Stomach (tissue), 9 donors: ENCODE measurements around the gene LRP1B. TPM values are rescaled to one million over a fixed set of nuclear protein-coding genes. Genes with fewer than 3 reads are reported as not detected.

Experiments
- DNase-seq, 2 donors: peaks; one replicate each; pipeline versions ENCODE4 v3.0.0 to v3.0.0-alpha.2; 2013 to 2019
- H3K27ac ChIP-seq, 5 donors: fragments of 200-600 bp in 4 of 5; sonication (generic) in 4 of 5; one replicate each; pipeline ENCODE4 v1.5.1; 2013 to 2019; ENCODE audit warnings: mild to moderate bottlenecking in 1 of 5, moderate library complexity in 1 of 5
- H3K27me3 ChIP-seq, 3 donors: fragments of 200-600 bp; sonication (generic); one replicate each; pipeline ENCODE4 v1.5.1; 2017 to 2019; ENCODE audit warnings: mixed run types in 1 of 3
- H3K36me3 ChIP-seq, 4 donors: fragments of 200-600 bp; sonication (generic); 1 replicate in 3 of 4; 2 replicates in 1 of 4; pipeline ENCODE4 v1.5.1; 2016 to 2019
- H3K4me1 ChIP-seq, 4 donors: fragments of 200-600 bp; sonication (generic); one replicate each; pipeline ENCODE4 v1.5.1; 2016 to 2019
- H3K4me3 ChIP-seq, 4 donors: fragments of 200-600 bp; sonication (generic) in 3 of 4; one replicate each; pipeline ENCODE4 v1.5.1; 2016 to 2019; ENCODE audit warnings: mild to moderate bottlenecking in 1 of 4
- H3K9me3 ChIP-seq, 4 donors: fragments of 200-600 bp; sonication (generic); one replicate each; pipeline ENCODE4 v1.5.1; 2016 to 2019
- EP300 ChIP-seq: sonication (generic); formaldehyde crosslinking; IDR thresholded peaks from one replicate; pipeline ENCODE4 v1.6.1; 2017; ENCODE audit warnings: antibody characterized with exemption
- POLR2A ChIP-seq, 4 donors: fragments of 450-650 bp; IDR thresholded peaks; one replicate each; pipeline ENCODE4 v1.6.1; 2016; ENCODE audit warnings: antibody characterized with exemption in 4 of 4, control low read depth in 2 of 4, mild to moderate bottlenecking in 1 of 4, moderate library complexity in 1 of 4
- POLR2AphosphoS5 ChIP-seq, 3 donors: sonication (generic); formaldehyde crosslinking; IDR thresholded peaks; one replicate each; pipeline ENCODE4 v1.6.1; 2016; ENCODE audit warnings: antibody characterized with exemption in 3 of 3
- WGBS, 5 donors: extraction: QIAGEN DNeasy Blood & Tissue Kit in 3 of 5; methylation state at CpG; one replicate each; pipeline versions ENCODE4 v1.1.5 to v1.1.7; 2013 to 2018; 5-methylcytosine and 5-hydroxymethylcytosine counted together
- intact Hi-C: fragments of 100-400 bp; cut with DNase I; formaldehyde crosslinking; loops from one replicate; pipeline ENCODE4 v1.15.1; 2023; ENCODE audit warnings: low total_unique reads
- polyA plus RNA-seq, 3 donors: library from polyadenylated mRNA; stranded (reverse); fragments of 200-250 nt; gene quantifications; one replicate each; pipeline ENCODE4 v1.2.3, GENCODE V29; 2013
- total RNA-seq, 5 donors: library from RNA; depleted of rRNA; stranded (reverse); fragments of >200 nt; gene quantifications; one replicate each; pipeline versions ENCODE4 v1.1.0 to v1.2.3, GENCODE V29; 2014 to 2016
- TF ChIP-seq, protein P1 (sequence below), 7 experiments: fragments of 450-650 bp in 4 of 7; fragments of 200-600 bp in 3 of 7; sonication (generic) in 3 of 7; IDR thresholded peaks; one replicate each; pipeline ENCODE4 v1.5.1; 2016 to 2019; ENCODE audit warnings: antibody characterized with exemption in 7 of 7, control low read depth in 2 of 7, mild to moderate bottlenecking in 1 of 7
- donor health status: healthy with polysubstance abuse.
- donor health status: Bipolar disorder and iron deficiency.
- donor health status: healthy.

The LRP1B gene
- total and polyA plus RNA-seq, 8 donors, result under 0.01 to 9.0 (median 0.38) TPM

DNA sequence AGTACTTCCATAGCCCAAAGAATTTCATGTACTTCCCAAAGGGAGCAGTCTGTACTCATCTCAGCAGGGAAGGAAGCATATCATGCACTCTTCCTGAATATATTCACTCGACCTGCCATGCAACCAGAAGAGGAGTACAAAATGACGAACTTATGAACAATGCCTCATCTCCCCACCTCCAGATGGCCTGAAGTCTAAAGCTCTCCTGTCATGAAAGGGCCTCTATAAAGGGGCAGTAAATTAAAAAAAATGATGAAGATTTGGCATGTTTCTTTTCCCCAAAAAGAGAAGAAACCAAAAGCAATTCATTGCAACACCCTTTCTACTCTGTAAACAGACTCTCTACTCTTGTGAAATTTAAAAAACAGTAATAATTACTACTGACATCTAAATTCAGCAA is 1601.1 kb downstream of the LRP1B start:
- TF ChIP-seq, protein P1, sequence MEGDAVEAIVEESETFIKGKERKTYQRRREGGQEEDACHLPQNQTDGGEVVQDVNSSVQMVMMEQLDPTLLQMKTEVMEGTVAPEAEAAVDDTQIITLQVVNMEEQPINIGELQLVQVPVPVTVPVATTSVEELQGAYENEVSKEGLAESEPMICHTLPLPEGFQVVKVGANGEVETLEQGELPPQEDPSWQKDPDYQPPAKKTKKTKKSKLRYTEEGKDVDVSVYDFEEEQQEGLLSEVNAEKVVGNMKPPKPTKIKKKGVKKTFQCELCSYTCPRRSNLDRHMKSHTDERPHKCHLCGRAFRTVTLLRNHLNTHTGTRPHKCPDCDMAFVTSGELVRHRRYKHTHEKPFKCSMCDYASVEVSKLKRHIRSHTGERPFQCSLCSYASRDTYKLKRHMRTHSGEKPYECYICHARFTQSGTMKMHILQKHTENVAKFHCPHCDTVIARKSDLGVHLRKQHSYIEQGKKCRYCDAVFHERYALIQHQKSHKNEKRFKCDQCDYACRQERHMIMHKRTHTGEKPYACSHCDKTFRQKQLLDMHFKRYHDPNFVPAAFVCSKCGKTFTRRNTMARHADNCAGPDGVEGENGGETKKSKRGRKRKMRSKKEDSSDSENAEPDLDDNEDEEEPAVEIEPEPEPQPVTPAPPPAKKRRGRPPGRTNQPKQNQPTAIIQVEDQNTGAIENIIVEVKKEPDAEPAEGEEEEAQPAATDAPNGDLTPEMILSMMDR (IDR thresholded peaks at IDR 0.05), result no peak
- no peak for TF ChIP-seq POLR2AphosphoS5 (IDR thresholded peaks at IDR 0.05)
- no peak for TF ChIP-seq POLR2A (IDR thresholded peaks at IDR 0.05)
- no peak for TF ChIP-seq EP300
- no peak overlapping the region for H3K4me3 ChIP-seq
- H3K4me1 ChIP-seq, result peaks cover 0 to 9% (median 3%) of the 10 kb centered on the region in 4 donors
- intact Hi-C loops, result no loop called here
- 71 to 82% (median 80%) methylated on average over 2 of the region's 2 CpGs for WGBS, 5 donors
- H3K9me3 ChIP-seq, result no peaks in the 10 kb centered on the region
- no peak for DNase-seq
- no peak overlapping the region for H3K27ac ChIP-seq
- H3K27me3 ChIP-seq, result no peaks in the 10 kb centered on the region
- no peaks in the 10 kb centered on the region for H3K36me3 ChIP-seq

DNA sequence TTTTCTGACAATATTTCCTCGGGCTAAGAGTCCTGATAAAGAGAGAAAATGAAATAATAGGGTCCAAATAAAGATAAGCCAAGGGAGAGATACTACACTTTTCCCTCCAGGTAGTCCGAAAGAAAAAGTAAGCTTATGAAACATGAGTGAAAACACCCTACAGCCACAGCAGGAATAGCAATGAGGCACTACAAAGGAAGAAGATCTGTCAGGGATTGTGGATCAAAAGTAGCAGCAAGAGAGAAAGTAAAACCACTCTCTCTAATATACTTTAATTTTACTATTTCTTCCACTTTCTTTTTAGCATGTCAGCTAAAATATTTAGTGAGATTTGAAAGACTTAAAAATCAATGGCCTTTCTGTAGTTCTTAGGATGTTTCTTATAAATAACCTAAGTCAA is 1601.8 kb downstream of the LRP1B start:
- Histone ChIP-seq H3K4me3 (no peak overlapping the region), H3K27ac (no peak overlapping the region), H3K4me1 (peaks cover 0 to 9% (median 3%) of the 10 kb centered on the region in 4 donors), H3K36me3 (no peaks in the 10 kb centered on the region), H3K9me3 (no peaks in the 10 kb centered on the region), H3K27me3 (no peaks in the 10 kb centered on the region)
- no peak for TF ChIP-seq EP300
- no peak for TF ChIP-seq POLR2A (IDR thresholded peaks at IDR 0.05)
- TF ChIP-seq, protein P1 (IDR thresholded peaks at IDR 0.05), result no peak
- WGBS, 5 donors, result 43 to 60% (median 45%) methylated on average over 2 of the region's 2 CpGs
- no peak for DNase-seq
- intact Hi-C loops, result no loop called here

DNA sequence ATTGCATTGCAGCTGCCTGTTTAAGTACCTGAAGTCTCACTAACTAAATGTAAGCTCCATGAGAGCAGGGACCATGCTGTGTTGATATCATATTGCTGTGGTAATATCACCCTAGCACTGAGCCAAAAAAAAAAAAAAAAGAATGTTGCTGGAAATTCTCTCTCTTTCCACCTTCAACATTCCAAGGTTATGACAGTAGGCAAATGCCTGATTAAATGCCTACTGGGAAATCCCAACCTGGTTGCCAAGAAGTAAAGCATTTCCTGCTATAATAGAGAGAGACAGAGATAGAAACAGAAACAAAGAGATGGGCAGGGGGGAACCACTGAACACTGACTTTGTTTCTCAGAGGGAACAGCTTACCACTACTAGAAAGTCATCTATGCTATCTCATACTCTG is 1604.2 kb downstream of the LRP1B start:
- H3K9me3 ChIP-seq, result no peaks in the 10 kb centered on the region
- H3K36me3 ChIP-seq, result no peaks in the 10 kb centered on the region
- no peak overlapping the region for H3K4me3 ChIP-seq
- intact Hi-C loops, result no loop called here
- H3K27me3 ChIP-seq, result no peaks in the 10 kb centered on the region
- no peak for TF ChIP-seq POLR2AphosphoS5 (IDR thresholded peaks at IDR 0.05)
- TF ChIP-seq, protein P1 (IDR thresholded peaks at IDR 0.05), result no peak
- no peak for DNase-seq
- peaks cover 0 to 9% (median 3%) of the 10 kb centered on the region in 4 donors for H3K4me1 ChIP-seq
- H3K27ac ChIP-seq, result no peak overlapping the region

DNA sequence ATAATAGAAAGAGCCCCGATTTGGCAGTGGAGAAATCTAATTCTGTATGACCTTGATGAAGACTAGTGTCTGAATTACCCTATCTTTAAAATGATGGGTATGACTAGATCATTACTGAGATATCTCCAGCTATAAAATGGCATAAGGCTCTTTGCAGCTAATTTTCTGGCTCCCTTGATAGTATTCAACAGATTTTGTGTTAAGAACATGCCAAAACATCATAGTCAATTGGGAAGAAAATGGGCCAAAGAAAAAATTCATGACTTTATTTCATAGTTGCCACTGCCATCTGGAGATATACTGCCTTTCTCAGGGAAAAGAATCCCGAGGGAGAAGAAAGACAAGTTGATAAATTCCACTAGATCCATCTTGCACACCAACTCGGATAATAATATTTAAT is 1618.7 kb downstream of the LRP1B start:
- WGBS, 5 donors, result 58 to 78% (median 66%) methylated on average over 3 of the region's 3 CpGs
- H3K27me3 ChIP-seq, result no peaks in the 10 kb centered on the region
- H3K27ac ChIP-seq, result no peak overlapping the region
- peaks cover 0 to 5% (median 0%) of the 10 kb centered on the region in 4 donors for H3K4me1 ChIP-seq
- H3K36me3 ChIP-seq, result no peaks in the 10 kb centered on the region
- TF ChIP-seq, protein P1 (IDR thresholded peaks at IDR 0.05), result no peak
- DNase-seq, result no peak
- H3K9me3 ChIP-seq, result no peaks in the 10 kb centered on the region
- intact Hi-C loops, result no loop called here
- no peak overlapping the region for H3K4me3 ChIP-seq

DNA sequence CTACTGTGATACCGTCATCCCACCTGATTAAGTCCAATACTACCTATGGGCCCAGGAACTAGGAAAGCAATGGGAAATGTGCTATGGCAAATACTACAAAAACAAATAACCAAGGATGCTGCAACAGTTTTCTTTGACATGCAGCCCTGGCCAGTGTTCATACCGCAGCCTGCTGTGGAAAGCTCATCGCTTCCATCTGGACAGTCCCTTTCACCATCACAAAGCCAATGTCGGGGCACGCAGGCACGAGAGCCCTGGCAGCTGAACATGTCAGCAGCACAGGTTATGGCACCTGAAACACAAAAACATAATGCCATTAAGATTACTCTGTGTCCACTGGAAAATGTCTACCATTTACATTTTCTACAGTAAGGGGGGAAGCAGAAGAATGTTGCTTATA is 1621.1 kb downstream of the LRP1B start:
- no peaks in the 10 kb centered on the region for H3K9me3 ChIP-seq
- no peaks in the 10 kb centered on the region for H3K27me3 ChIP-seq
- H3K4me1 ChIP-seq, result peaks cover 0 to 5% (median 0%) of the 10 kb centered on the region in 4 donors
- no peak for TF ChIP-seq EP300
- no peak for TF ChIP-seq POLR2A (IDR thresholded peaks at IDR 0.05)
- TF ChIP-seq POLR2AphosphoS5 (IDR thresholded peaks at IDR 0.05), result no peak
- TF ChIP-seq, protein P1 (IDR thresholded peaks at IDR 0.05), result no peak
- no peak overlapping the region for H3K4me3 ChIP-seq
- H3K36me3 ChIP-seq, result no peaks in the 10 kb centered on the region
- no peak for DNase-seq
- intact Hi-C loops, result no loop called here
- 93 to 99% (median 96%) methylated on average over 6 of the region's 6 CpGs for WGBS, 5 donors
- no peak overlapping the region for H3K27ac ChIP-seq
